ENCODE measurements around the gene SCAF4.

Gene SCAF4

GRCh38 chr21:31623664-31624063 lies 108.3 kb downstream of the SCAF4 start:
- Histone ChIP-seq H3F3A (ENCODE audit: low read depth) (no peaks in the 10 kb centered on the region), H3K4me2 (ENCODE audit: low read depth, low read length, poor library complexity, severe bottlenecking) (no peak overlapping the region), H3K9me3 (ENCODE audit: insufficient read depth, low read depth, low read length) (no peaks in the 10 kb centered on the region), H4K20me1 (ENCODE audit: insufficient read depth, low read length, poor library complexity, severe bottlenecking) (no peaks in the 10 kb centered on the region), H3K79me2 (ENCODE audit: insufficient read depth, low read length) (no peaks in the 10 kb centered on the region), H3K36me3 (ENCODE audit: insufficient read depth, low read length) (no peaks in the 10 kb centered on the region), H3K9me2 (replicated peaks; ENCODE audit: low read depth, low read length) (no peaks in the 10 kb centered on the region), H2AFZ (ENCODE audit: low read length) (no peak overlapping the region), H3K9ac (ENCODE audit: low read depth, low read length, poor library complexity, severe bottlenecking) (no peak overlapping the region), H3K4me1 (ENCODE audit: insufficient read depth, low read length, poor library complexity, severe bottlenecking) (peaks cover 12% of the 10 kb centered on the region), H3K27me3 (ENCODE audit: insufficient read depth, low read length, poor library complexity, severe bottlenecking) (no peaks in the 10 kb centered on the region), H3K4me3 (ENCODE audit: low read length, poor library complexity, severe bottlenecking) (no peak overlapping the region)
- TF ChIP-seq CTCF (conservative IDR thresholded peaks at IDR 0.05; ENCODE audit: low read length) (peak; percentile 54), EZH2phosphoT487 (IDR thresholded peaks at IDR 0.05; ENCODE audit: borderline replicate concordance) (no peak)

- no peaks in the 10 kb centered on the region for H3K27me3 ChIP-seq (ENCODE audit: insufficient read depth, low read length, poor library complexity, severe bottlenecking)
- TF ChIP-seq CTCF (conservative IDR thresholded peaks at IDR 0.05; ENCODE audit: low read length) = no peak
- TF ChIP-seq EZH2phosphoT487 (IDR thresholded peaks at IDR 0.05; ENCODE audit: borderline replicate concordance) = no peak
- H3F3A ChIP-seq (ENCODE audit: low read depth) = no peaks in the 10 kb centered on the region
- no peaks in the 10 kb centered on the region for H3K9me3 ChIP-seq (ENCODE audit: insufficient read depth, low read depth, low read length)
- peak overlapping the region; percentile 41 for H3K4me3 ChIP-seq (ENCODE audit: low read length, poor library complexity, severe bottlenecking)
- H3K9ac ChIP-seq (ENCODE audit: low read depth, low read length, poor library complexity, severe bottlenecking) = peak overlapping the region; percentile 4
- peak overlapping the region; percentile 40 for H3K4me2 ChIP-seq (ENCODE audit: low read depth, low read length, poor library complexity, severe bottlenecking)
- no peaks in the 10 kb centered on the region for H3K36me3 ChIP-seq (ENCODE audit: insufficient read depth, low read length)
- H4K20me1 ChIP-seq (ENCODE audit: insufficient read depth, low read length, poor library complexity, severe bottlenecking) = no peaks in the 10 kb centered on the region
- H2AFZ ChIP-seq (ENCODE audit: low read length) = peak overlapping the region; percentile 47
- H3K9me2 ChIP-seq (replicated peaks; ENCODE audit: low read depth, low read length) = no peaks in the 10 kb centered on the region
- H3K79me2 ChIP-seq (ENCODE audit: insufficient read depth, low read length) = no peaks in the 10 kb centered on the region
- peaks cover 12% of the 10 kb centered on the region for H3K4me1 ChIP-seq (ENCODE audit: insufficient read depth, low read length, poor library complexity, severe bottlenecking)
These were observed 109.5 kb downstream of the SCAF4 start for GRCh38 chr21:31622397-31622796.

All from Loucy (cell line).